ENCODE measurements around the gene TNFRSF18. TPM values are rescaled to one million over a fixed set of nuclear protein-coding genes. Genes with fewer than 3 reads are reported as not detected.
A peak's percentile ranks its signal among the peaks of the same experiment; 100 is the strongest.

TNFRSF18 gene
- total and polyA plus RNA-seq, 8 donors, result 0.32 to 1.2 (median 0.34) TPM; not detected in 3

- WGBS, 2 donors, result 44 to 55% methylated on average over 21 to 23 of the region's 23 CpGs
- Histone ChIP-seq H3K27ac (no peak overlapping the region), H3K4me3 (no peak overlapping the region), H3K4me1 (no peaks in the 10 kb centered on the region), H3K36me3 (no peaks in the 10 kb centered on the region), H3K27me3 (no peaks in the 10 kb centered on the region), H3K9me3 (no peaks in the 10 kb centered on the region)
- DNase-seq (peak in 1 of 6 donors; percentile 69), FAIRE-seq (no peak), ATAC-seq (no peak)
- intact Hi-C loops (cut with DNase I), result loop anchor here in 1 of 3 donors (10.0 kb wide), 1 partner anchor 116 kb away; no protein-coding TSS in a partner anchor
- TF ChIP-seq CTCF (IDR thresholded peaks at IDR 0.05), result no peak
Observed at GRCh38 chr1:1240822-1241587, 34.6 kb upstream of the TNFRSF18 start.

- H3K9me3 ChIP-seq, result no peaks in the 10 kb centered on the region
- H3K27me3 ChIP-seq, result no peaks in the 10 kb centered on the region
- no peaks in the 10 kb centered on the region for H3K36me3 ChIP-seq
- ATAC-seq (no peak), DNase-seq (no peak), FAIRE-seq (no peak)
- H3K4me3 ChIP-seq, result no peak overlapping the region
- TF ChIP-seq CTCF (IDR thresholded peaks at IDR 0.05), result no peak
- intact Hi-C loops (cut with DNase I), result loop anchor here in 1 of 3 donors (10.0 kb wide), 1 partner anchor 116 kb away; no protein-coding TSS in a partner anchor
- no peak overlapping the region for H3K27ac ChIP-seq
- no peaks in the 10 kb centered on the region for H3K4me1 ChIP-seq
- WGBS, 2 donors, result 32 to 45% methylated on average over 8 to 11 of the region's 11 CpGs
Observed at GRCh38 chr1:1240348-1240732, 33.9 kb upstream of the TNFRSF18 start.

GRCh38 chr1:1239614-1240347, 33.4 kb upstream of the TNFRSF18 start:
- Histone ChIP-seq H3K27me3 (no peaks in the 10 kb centered on the region), H3K36me3 (no peaks in the 10 kb centered on the region), H3K4me1 (no peaks in the 10 kb centered on the region), H3K27ac (no peak overlapping the region), H3K4me3 (no peak overlapping the region), H3K9me3 (no peaks in the 10 kb centered on the region)
- DNase-seq, result peak in 1 of 6 donors; percentile 73
- 26 to 44% methylated on average over 28 to 30 of the region's 30 CpGs for WGBS, 2 donors
- ATAC-seq, result no peak
- TF ChIP-seq CTCF (IDR thresholded peaks at IDR 0.05), result no peak
- intact Hi-C loops (cut with DNase I), result loop anchor here in 1 of 3 donors (10.0 kb wide), 1 partner anchor 115 kb away; no protein-coding TSS in a partner anchor
- FAIRE-seq, result no peak

GRCh38 chr1:1239227-1239613, 32.8 kb upstream of the TNFRSF18 start:
- DNase-seq (peak in 1 of 6 donors; percentile 71), FAIRE-seq (no peak), ATAC-seq (no peak)
- no peak overlapping the region for H3K4me3 ChIP-seq
- no peaks in the 10 kb centered on the region for H3K4me1 ChIP-seq
- no peak for TF ChIP-seq CTCF (IDR thresholded peaks at IDR 0.05)
- intact Hi-C loops (cut with DNase I), result no loop called here
- H3K27me3 ChIP-seq, result no peaks in the 10 kb centered on the region
- H3K9me3 ChIP-seq, result no peaks in the 10 kb centered on the region
- H3K36me3 ChIP-seq, result no peaks in the 10 kb centered on the region
- WGBS, 2 donors, result 72 to 84% methylated on average over 12 to 15 of the region's 15 CpGs
- H3K27ac ChIP-seq, result no peak overlapping the region

All from pancreas (tissue), 10 donors.